Loucy (cell line): ENCODE measurements around the gene ASPA.
"Not testable (repeated sequence)": the region's sequence is repeated elsewhere in the genome, so short reads cannot be mapped to it uniquely, and the experiment has no call there.

Experiments
- EZH2phosphoT487 ChIP-seq: fragments of 200-600 bp; IDR thresholded peaks from 2 replicates; pipeline ENCODE4 v1.6.1; 2018; ENCODE audit warnings: antibody characterized with exemption, mild to moderate bottlenecking, moderate library complexity, borderline replicate concordance
- TF ChIP-seq, protein P1 (sequence below): fragments of 200-600 bp; sonication (generic); conservative IDR thresholded peaks from 2 replicates; pipeline ENCODE4 v1.5.1; 2014; ENCODE audit warnings: mild to moderate bottlenecking, antibody characterized with exemption, low read length

DNA sequence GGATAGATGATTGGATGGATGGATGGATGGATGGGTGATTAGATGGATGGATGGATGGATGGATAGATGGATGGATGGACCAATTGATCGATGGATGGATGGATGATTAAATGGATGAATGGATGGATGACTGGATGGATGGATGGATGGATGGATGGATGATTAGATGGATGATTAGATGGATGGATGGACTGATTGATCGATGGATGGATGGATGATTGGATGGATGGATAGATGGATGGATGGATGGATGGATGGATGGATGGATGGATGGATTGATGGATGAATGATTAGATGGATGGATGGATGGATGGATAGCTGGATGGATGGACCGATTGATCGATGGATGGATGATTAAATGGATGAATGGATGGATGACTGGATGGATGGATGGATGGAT lies 43.7 kb downstream of the ASPA start:
- TF ChIP-seq, protein P1, sequence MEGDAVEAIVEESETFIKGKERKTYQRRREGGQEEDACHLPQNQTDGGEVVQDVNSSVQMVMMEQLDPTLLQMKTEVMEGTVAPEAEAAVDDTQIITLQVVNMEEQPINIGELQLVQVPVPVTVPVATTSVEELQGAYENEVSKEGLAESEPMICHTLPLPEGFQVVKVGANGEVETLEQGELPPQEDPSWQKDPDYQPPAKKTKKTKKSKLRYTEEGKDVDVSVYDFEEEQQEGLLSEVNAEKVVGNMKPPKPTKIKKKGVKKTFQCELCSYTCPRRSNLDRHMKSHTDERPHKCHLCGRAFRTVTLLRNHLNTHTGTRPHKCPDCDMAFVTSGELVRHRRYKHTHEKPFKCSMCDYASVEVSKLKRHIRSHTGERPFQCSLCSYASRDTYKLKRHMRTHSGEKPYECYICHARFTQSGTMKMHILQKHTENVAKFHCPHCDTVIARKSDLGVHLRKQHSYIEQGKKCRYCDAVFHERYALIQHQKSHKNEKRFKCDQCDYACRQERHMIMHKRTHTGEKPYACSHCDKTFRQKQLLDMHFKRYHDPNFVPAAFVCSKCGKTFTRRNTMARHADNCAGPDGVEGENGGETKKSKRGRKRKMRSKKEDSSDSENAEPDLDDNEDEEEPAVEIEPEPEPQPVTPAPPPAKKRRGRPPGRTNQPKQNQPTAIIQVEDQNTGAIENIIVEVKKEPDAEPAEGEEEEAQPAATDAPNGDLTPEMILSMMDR: not testable (repeated sequence)
- not testable (repeated sequence) for TF ChIP-seq EZH2phosphoT487
